ENCODE data around the gene GSTP1.

The GSTP1 gene

DNA sequence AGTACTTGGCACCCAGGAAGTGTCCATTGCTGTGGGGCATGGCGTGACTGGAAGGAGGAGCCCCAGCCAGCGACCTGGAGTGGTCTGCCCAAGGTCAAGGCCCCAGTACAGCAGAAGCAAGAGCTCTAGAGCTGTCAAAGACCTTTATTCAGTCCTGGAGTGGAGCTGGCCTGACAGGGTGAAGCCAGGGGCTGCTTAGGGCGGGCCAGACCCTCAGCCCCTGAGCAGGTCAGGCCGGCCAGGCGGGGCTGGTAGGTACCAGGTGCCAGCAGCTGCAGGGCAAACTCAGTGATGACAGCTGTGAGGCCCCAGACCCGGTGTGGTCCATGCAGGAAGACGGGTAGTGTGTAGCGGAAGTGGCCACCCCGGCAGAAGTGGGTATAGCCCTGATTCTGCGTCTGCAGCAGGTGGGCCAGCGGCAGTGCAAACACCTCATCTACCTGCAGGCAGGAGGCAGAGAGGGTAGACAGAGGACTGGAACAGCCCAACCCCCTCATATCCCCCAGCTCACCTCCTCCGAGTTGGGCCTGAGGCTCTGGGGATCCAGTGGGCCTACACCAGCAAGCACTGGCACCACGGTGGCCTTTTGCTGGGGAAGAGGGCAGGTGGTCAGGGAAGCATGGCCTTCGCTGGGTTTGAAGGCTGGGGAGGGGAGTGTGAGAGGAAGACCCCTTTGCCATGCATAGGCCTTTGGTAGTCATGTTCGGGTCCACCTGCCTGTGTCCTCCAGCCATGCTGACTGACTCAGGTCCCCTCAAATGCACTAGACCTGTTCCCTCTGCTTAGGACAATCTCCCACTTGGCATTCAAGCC is 44.4 kb downstream of the GSTP1 start:
- peak overlapping the region; percentile 5 for H3K4me3 ChIP-seq (ENCODE audit: low read depth, low read length)

DNA sequence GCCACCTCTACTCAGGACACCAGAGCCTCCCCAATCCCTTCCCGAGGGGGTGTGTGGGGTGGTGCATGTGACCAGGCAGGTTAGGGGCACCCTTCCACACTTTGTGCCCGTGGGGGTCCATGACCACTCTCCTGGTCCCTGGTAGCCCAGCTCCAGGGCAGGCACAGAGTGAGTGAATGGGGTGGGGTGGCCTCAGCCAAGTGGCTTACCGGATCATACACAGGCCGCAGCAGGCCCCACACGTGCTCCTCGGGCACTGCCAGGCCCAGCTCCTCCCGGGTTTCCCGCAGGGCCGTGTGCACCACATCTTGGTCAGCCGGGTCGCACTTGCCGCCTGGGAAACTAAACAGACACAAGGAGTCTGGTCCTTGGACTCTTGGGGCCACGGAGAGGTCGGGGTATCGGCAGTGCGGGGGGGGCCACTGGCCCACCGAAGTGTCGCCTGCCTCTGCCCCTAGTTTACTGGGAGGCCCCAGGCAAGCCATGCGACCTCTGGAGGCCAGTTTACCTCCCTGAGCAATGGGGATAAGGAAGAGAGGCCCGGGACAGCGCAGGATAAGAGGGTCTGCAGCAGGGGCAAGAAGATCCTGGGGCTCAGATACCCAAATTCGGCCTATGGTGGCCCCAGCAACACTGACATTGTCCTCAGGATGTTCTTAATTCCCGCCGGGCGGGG is 45.2 kb downstream of the GSTP1 start:
- H3K4me3 ChIP-seq (ENCODE audit: low read depth, low read length) = peak overlapping the region; percentile 53
- no peak for TF ChIP-seq CTCF (IDR thresholded peaks at IDR 0.05; ENCODE audit: borderline replicate concordance, insufficient read depth, low read depth, low read length)

More for the DNA sequence above, 44.4 kb downstream of the GSTP1 start:
- TF ChIP-seq CTCF (IDR thresholded peaks at IDR 0.05; ENCODE audit: borderline replicate concordance, insufficient read depth, low read depth, low read length) = no peak

GRCh38 chr11:67629386-67630227 is 46.0 kb downstream of the GSTP1 start, which contains the start of gene NUDT8:
Gene NUDT8, minus strand, starts transcription at chr11:67629937. Its CDS starts 26 bp downstream, at chr11:67629911.
- H3K4me3 ChIP-seq (ENCODE audit: low read depth, low read length) = peak within 1 kb of the TSS; percentile 77
- TF ChIP-seq CTCF (IDR thresholded peaks at IDR 0.05; ENCODE audit: borderline replicate concordance, insufficient read depth, low read depth, low read length) = peak; percentile 88

DNA sequence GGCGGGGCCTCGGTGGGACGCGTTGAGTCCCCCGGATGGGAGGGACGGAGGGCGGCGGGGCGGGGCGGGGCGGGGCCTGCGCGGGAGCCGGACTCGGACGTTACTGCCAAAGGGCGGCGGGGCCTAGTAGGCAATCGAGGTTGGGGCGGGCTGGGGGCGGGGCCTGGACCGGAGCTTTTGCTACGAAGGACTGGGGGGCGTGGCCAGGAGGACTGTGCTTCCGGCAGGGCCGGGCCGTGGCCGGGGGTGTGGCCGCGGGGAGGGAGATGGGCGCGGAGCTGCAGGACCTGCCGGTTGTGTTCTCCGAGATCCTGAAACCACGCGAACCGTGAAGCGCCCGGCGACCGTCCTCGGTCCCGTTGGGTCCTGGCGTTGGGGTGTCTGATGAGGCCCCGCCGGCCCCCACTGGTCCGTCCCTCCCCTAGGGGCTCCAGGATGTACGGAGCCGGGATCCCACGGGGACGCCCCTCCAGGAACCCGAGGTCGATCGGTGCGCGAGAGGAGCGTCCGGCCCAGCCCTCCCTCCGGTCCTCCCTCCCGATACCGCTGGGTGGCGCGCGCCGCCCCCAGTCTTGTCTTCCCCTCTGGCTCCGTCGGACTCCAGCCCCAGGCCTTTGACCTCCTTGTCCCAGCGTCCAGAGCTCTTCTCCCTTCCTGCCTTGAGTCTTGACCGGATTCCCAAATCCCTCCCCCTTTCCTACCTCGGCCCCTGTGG is 46.8 kb downstream of the GSTP1 start:
- TF ChIP-seq CTCF (IDR thresholded peaks at IDR 0.05; ENCODE audit: borderline replicate concordance, insufficient read depth, low read depth, low read length) = peak; percentile 86

DNA sequence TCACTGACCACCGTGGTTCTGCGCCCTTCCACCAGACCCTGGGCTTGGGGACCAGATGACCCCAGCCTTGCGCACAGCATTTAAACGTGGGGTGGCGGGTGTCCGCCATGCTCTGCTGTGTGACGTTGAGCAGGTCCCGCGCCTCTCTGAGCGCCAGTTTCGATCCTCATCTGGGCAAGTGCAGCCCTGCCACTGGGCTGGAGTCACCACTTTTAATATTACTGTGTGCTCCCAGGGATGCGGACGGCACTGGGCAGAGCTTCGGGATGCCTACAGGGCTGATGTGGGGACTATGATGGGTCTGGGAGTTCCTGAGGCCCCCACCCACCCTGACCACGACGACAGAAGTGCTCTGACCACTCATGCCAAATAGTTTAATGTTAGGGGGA is 47.3 kb downstream of the GSTP1 start:
- TF ChIP-seq CTCF (IDR thresholded peaks at IDR 0.05; ENCODE audit: borderline replicate concordance, insufficient read depth, low read depth, low read length) = no peak
- peak overlapping the region; percentile 77 for H3K4me3 ChIP-seq (ENCODE audit: low read depth, low read length)

More for the DNA sequence above, 46.8 kb downstream of the GSTP1 start:
- H3K4me3 ChIP-seq (ENCODE audit: low read depth, low read length) = peak overlapping the region; percentile 77

GRCh38 chr11:67631411-67631810 is 47.8 kb downstream of the GSTP1 start:
- no peak overlapping the region for H3K4me3 ChIP-seq (ENCODE audit: low read depth, low read length)
- TF ChIP-seq CTCF (IDR thresholded peaks at IDR 0.05; ENCODE audit: borderline replicate concordance, insufficient read depth, low read depth, low read length) = no peak
